GM18861 (cell line): ENCODE measurements around the gene DEGS2.

Source experiments
- ATAC-seq: cut with Tn5 transposase; IDR thresholded peaks from one replicate; pipeline ENCODE4 v1.9.1; 2021; ENCODE audit not compliant: unreplicated experiment

The DEGS2 gene

DNA sequence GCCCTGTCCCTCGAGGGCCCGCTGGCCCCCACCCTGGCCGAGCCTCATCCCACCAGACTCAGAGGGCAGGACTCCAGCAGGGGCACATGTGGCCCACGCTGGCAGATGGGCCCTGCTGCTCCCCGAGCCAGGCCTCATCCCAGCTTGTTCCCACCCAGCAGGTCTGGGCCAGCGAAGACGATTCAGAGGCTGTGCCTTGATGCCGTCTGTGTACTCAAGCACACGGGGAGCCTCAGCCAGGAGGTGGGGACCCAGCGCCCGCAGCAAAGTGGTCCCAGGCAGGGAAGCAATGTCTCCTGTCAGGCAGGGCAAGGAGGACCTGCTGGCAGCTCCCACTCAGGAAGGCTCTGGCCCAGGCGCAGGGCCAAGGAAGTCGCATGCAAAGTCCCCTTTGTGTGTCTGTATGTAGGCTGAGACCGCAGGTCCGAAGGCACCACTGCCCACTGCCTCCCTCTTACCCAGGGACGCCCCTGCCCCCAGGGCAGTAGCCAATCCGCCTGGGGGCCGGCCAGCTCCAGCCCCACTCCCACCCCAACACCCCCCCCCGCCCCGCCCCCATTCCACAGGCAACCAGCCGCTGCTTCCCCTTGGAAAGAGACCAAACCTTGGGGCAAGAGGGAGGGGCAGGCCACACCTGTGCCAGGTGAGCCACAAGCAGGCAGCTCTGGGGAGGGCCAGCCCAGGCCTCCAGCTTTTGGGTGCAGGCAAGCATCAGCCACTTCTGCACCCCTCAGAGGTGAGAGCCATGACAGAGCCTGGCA, 9.4 kb downstream of the DEGS2 start:
- no peak for ATAC-seq

DNA sequence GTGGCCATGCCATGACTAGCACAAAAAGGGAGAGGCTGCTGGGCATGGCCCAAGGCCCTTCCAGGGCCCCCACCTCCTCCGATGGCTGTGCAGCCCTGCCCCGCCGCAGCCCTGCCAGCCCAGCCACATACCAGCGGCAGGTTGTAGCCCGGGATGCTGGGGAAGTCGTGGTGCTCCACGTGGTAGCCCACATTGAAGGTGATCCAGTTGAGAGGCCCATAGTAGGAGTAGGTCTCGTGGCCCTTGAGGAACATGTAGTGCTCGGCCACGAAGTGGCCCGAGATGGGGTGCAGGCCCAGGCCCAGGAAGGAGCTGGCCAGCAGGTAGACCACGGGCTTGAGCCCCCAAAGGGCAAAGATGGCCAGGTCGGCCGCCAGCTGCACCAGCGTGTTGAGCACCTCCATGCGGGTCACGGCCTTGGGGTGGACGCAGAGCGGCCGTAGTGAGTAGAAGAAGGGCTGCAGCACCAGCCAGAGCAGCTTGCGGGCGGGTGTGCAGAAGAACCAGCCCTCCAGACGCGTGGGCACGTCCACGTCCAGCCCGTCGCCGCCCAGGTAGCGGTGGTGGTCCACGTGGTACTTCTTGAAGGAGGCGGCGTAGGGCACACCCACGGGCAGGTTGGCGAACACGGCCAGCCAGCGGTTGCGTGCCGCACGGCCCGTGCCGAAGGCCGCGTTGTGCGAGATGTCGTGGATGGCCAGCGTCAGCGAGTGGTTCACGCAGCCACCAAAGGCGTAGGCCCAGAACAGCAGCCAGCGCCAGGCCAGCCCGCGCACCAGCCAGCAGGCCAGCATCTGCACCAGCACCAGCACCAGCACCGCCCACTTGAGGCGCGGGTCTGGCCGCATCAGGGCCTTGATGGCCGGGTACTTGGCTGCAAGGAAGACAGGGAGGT, 10.4 kb downstream of the DEGS2 start:
- no peak for ATAC-seq

DNA sequence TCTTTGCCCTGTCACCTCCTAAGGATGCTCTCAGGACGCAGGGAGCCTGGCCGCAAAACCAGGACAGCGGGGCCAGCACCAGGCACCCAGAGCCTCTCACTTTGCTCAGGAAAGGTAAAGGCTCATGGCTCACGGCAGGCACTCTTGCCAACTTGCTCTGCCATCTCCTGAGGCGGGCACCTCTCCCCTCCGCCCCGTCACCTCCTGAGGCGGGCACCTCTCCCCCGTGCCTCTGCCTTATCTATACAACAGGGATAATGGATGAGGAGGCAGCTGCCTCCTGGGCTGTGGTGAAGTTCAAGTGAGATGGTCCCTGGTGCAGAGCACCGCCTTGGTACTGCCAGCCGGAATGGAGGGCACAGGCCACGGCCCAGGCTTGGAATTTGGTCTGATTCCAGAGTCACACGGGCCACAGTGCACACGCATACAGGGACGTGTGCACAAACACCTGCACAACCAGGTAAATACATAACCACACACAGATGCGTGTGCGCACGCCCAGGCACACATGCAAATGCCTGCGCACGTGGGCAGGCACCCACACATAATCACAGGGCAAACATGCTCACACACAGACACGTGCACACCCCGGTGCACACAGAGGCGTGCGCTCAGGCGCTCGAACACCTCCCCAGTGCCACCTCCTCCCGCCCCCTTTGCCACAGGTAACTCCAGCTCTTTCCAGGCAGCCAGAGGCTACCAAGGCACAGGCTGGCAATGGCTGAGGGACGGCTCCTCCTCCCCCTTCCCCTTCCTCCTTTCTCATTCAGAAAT, 11.6 kb downstream of the DEGS2 start:
- no peak for ATAC-seq

DNA sequence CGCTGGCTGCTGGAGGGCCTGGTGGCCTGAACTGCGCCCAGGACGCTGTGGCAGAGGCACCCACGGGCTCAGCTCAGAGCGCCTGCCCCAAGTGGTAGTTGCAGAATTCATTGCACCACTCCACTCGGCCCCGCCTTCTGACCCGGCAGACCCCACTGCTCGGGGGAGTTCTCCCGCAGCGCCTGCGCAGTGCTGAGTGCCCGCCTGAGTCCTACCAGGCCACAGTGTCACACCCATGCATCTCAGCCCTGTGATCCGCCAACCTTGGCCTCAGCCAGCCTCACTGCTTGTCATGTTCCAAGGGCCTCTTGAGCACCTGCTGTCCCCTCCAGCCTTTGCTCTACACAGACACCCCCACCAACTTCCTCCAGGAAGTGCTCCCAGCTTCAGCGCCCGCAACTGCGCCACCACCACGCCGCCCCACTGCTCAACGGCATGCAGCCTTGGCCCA, 12.2 kb downstream of the DEGS2 start:
- peak; percentile 40 for ATAC-seq

DNA sequence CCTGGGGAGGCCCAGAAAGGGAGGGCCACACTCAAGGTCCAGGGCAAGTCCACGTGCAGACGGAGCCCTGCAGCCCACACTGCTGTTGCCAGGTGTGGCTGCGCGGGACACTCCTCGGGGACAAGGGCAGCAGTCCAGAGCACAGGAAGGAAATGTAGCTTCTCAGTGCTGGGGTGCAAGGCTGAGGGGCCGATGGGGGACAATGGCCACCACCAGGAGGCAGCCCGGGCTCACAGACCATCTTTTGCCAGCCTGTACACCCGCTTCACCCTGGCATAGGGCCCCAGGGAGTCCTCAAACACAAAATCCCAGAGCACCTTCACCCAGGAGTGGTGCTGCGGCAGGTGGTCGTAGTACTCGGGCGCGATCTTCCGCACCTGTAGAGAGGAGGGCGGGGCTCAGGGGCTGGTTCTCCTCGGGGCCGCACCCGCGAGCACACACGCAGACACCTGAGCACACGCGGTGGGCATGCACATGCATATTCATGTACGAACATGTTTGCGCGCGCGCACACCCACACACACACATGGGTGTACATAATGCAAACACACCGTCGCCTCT, 12.8 kb downstream of the DEGS2 start:
- ATAC-seq = no peak

DNA sequence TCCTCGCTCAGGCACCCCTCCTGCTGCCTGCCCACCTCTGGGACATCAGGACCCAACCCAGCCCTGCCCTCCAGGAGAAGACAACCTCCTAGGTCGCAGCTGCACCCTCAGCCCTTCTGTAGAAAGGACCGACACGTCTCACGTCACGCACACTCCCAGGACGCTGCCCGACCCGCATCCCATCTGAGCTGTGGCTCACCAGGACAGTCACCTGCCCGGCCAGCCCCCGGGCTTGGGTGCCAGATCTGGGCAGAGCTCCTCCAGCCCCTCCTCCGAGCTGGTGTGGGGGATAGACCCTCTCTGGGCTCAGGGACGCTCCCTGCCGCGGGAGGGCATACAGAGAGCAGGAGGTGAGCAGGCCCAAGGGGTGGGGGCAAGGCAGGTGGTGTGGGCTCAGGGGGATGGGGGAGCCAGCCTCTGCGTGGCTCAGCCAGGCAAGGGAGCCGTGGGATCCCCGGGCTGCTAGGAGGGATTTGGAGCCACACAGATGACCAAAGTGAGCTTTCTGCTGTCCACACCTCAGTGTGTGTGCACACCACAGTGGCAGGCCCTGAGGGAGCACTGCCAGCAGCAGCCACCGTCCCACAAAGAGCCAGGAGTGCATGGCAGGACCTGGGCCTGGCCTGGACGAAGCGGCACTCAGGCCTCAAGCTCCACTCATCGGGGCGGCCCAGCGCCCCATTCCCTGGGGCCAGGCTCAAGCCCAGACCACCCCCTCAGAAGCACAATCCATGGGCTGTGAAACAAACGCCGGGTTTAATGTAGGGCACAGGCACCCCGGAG, 13.6 kb downstream of the DEGS2 start:
- ATAC-seq = no peak

DNA sequence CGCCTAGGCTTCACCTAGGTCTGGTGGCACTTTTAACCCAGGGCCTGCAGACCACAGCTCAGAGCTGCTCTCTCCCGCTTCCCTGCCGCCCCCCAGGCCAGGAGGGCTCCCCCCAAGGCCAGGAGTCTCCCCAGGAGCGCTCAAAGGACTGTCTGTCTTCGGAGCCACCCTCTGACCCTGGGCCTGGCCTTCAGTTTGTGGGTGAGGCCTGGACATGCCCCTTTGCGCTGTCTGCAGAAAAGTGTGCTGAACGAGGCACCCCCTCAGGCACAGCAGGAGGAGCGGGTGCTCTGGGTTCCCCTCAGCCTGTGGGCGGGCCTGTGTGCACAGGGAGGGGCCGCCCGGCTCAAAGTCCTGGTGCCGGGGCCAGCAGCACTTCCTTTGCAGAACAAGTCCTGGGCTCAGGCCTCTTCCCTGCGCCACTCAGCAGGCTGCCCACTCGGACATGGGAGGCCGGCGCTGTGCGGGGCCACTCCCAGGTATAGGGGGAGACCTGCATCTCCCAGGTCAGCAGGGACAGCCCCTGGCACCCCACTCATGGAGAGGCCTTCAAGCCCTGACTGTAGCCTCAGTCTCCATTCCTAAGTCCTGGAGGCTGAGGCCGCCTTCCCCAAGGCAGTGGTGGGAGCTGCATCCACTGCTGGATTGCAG, 14.3 kb downstream of the DEGS2 start:
- no peak for ATAC-seq

DNA sequence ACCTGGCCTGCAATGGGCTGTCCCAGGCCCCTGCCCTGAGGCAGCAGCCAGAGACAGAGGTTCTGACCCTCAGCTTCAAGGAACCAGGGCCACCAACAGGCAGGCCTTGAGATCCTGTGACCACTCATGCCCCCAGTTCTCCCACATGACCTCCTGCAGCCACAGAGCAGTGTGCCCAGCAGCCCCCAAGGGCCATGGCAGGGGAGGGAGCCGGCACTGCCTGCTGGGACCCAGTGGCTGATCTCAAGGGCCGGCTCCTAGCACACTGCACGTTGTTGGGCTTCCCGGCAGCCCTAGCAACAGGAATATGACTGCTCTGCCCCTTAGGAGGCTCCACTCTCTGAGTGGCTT, 14.8 kb downstream of the DEGS2 start:
- no peak for ATAC-seq

DNA sequence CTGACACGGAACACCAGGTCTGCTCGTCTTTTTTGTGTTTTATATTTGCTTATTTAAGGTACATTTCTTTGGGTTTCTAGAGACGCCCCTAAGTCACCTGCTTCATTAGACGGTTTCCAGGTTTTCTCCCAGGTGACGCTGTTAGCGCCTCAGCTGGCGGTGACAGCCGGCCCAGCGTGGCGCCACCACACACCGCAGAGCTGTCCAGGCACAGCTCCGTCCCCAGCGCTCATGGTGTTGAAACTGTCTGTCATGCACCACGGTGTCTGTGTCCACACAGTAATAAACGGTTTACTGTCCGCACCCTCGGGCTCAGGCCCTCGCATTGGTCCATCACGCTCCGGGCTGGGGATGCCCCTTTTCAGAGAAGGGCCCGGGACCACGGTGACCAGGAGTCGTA, 15.5 kb downstream of the DEGS2 start:
- no peak for ATAC-seq

DNA sequence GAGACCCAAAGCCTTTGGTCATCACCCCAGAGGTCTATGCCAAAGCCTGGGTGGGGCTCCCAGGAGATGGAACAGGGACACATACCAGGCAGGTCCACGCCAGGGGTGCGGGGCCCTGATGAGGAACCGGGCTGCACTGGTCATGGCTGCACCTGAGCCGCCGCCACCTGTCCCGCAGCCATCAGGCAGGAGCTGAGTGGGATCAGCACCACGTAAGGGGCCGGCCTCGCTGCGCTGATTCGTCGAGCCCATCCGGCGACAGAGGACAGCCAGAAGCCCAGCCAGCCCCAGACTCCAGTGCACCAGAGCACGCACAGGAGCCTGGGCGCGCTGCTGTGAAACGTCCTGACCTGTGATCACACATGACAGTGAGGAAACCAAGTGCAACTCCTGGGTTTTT, 15.9 kb downstream of the DEGS2 start:
- ATAC-seq = no peak

DNA sequence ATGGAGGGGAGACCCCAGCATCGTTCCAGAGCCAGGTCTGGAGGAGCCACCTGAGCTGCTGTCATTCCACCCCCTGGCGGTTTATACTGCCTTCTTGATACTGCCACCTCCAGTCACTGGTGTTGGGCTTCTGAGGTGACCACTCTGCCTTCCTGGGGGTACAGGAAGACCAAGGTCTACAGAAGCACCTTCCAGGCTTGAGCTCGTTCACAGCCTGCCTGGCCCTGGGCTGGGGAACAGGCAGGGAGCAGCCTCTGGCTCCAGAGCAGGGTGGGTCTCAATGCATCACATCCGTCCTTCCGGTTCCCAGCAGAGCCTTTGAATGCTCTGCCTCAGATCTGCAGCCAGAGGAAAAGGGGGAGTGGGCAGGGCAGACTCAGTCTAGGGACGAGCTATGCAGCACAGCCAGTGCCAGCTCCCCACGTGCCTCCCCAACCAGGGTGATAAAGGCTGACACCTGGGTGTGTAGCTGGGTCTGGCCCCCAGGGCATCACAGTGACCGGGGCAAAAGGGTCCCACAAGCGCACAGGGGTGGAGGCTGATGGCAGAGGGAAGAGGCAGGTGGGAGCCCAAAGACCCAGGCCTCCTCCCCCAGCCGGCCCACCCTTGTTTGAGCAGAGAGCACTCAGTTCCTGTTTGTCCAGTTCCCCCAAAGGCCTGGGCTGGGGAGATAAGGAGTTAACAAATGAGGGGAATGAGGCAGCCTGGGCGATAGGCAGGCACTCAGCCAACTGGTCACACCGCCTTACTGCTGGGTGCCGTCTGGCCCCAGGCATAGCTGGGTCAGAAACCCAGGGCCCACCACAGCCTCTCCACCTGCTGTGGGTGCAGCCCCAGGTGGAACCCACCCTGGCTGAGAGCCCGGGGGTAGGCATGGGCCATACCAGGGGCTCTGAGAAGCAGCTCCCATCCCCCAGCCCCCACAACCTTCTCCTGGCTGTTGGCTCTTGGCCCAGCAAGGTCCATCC, 17.1 kb downstream of the DEGS2 start:
- ATAC-seq = no peak

DNA sequence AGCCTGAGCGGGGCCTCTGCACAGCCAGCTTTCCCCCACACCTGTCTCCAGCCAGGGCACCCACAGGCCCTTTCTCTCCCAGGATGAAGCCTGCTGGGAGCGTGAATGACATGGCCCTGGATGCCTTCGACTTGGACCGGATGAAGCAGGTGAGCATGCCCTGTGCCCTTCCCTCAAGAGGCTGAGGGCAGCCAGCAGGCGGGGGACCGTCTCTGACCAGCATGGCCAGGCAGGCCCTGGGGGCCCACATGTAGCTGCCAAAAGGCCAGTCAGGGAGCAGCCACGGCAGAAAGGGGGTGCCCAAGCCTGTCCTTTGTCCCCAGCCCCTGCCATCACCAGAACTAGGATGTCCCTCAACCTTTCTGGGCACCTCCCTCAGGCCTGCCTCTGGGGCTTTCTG, 18.3 kb downstream of the DEGS2 start:
- no peak for ATAC-seq

DNA sequence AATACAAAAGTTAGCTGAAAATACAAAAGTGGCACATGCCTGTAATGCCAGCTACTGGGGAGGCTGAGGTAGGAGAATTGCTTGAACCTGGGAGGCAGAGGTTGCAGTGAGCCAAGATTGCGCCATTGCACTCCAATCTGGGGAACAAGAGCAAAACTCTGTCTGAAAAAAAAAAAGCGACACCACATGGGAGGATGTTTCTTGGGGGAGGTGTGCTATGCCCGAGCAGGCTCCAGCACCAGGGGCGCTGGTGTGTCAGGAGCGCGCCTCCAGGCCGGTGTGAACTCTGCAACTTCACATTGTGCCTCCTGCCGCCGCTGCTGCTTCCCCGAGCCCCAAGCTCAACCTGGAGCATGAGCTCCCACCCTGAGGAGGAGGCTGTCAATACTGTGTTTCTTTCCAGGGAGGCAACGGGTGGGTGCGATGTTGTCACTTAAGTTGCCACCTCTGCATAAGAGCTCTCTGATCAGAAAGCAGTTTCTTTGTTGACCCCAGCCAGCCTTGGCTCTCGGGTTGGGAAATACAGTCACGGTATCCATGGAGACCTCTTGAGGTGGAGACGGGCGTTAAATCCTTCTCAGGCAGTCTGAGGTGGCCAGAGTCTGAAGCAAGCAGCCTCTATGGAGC, 18.9 kb downstream of the DEGS2 start:
- ATAC-seq = no peak

DNA sequence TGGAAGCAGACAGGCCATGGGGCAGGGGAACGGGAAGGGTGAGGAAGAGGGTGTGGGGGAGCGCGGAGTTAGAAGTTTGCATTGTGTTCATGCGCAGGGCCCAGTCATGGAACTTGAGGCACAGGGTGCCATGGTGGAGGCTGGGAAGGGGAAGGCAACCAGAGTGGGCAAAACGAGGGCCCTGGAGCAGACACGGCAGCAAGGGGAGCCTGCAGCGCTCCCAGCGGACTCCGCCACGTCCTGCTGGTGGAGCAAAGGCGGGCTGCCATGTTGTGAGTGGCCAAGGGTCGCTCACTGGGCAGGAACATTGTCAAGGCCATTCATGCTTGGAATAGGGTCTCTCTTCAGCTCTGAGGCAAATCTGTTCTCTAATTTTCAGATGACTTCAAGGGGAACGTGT, 20.5 kb downstream of the DEGS2 start:
- ATAC-seq = no peak

DNA sequence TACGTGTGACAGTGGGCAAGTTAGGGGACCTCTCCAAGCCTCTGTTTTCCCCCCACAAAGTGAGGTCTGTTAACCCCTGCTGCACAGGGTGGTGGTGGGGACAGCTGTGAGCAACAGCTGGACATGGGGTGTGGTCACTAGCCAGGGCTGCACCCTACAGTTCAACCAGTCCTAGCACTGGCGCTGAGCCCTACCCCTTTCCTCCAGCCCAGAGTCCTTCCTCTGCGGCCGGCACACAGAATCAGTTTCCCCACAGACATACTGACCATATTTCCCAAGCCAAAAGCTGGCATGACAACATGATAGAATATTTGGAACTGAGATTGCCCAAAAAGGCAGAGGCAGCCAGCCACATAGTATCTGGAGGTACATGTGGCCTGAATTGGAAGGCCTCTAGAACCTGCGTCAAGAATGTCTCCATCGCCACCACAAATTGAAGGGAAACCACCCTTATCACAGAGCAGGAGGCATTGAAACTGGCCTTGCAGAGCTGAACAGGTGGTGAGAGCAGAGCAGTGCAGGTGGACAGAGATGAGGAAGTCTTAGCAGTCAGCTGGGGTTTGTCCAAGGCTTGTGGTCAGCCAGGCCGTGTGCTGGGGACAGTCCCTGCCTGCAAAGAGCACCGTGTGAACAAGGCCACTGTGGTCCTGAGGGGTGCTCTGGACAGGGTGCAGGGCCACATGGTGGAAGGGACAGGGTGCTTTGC, 21.2 kb downstream of the DEGS2 start:
- ATAC-seq = no peak

DNA sequence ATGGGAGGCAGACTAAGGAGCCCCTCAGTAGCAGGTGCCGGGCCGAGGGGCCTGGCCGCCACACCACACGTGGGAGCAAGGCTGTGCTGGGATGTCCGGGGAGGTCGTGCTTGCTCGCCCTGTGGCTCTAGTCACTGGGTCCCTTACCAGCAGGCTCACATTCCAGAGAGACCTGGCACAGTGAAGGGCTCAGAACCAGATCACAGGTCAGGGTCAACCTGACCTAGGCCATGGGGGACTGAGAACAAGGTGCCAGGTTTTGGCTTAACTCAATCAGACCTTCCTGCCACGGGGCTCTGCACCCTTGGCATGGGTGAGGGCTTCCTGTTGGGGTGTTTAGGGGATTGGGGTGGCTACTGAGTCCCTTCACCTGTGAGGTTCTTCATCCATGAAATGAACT, 22.3 kb downstream of the DEGS2 start:
- no peak for ATAC-seq

DNA sequence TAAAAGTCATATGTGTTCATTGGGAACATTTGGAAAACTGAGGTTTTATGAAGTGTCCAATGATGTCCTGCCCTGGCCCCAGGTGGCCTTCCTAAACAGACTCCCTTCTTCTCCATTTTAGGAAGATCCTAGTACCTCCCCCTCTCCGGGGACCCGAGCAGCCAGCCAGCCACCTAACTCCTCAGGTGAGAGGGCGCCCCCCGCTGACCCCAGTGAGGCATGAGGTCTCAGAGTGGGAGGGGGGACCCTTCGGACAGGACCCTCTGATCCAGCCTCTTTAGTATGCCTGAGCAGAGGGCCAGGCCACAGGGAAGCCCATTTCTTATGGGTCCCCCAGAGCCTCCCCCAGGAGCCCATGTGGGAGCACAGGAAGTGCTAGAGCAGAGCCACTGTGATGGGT, 23.7 kb downstream of the DEGS2 start:
- no peak for ATAC-seq

DNA sequence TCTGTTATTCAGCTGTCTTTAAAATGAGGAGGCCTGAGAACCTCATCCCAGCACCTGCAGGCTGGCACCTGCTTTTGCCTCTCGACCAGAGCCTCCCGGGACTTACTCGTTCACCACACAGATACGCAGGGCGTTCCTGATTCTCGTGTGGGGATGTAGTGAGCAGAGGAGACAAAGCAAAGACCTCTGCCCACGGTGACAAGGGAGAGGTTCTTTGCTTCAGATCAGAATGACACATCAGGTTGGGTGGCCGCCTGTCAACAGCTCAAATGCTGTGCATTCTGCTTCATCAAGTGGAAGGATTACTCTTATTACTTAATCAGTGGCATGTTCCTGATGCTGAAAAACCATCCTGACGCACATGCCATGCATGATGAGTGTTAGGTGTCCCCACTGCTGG, 24.4 kb downstream of the DEGS2 start:
- ATAC-seq = no peak
